Loucy (cell line): ENCODE results near the gene HOXA5.

Experiments used
- H2AFZ ChIP-seq: fragments of 200-600 bp; sonication (generic); 2 replicates; pipeline ENCODE4 v1.6.0; 2016; ENCODE audit warnings: antibody characterized with exemption, mild to moderate bottlenecking, low read length, moderate library complexity
- H3F3A ChIP-seq: fragments of 200-600 bp; 2 replicates; pipeline ENCODE4 v1.6.0; 2016; ENCODE audit warnings: antibody characterized with exemption, low read depth, mild to moderate bottlenecking
- H3K27me3 ChIP-seq: fragments of 200-600 bp; sonication (generic); 2 replicates; pipeline ENCODE4 v1.6.1; 2014; ENCODE audit warnings: low read length, mild to moderate bottlenecking; ENCODE audit not compliant: insufficient read depth, poor library complexity, severe bottlenecking
- H3K36me3 ChIP-seq: fragments of 200-600 bp; sonication (generic); 2 replicates; pipeline ENCODE4 v1.6.1; 2016; ENCODE audit warnings: low read length; ENCODE audit not compliant: insufficient read depth
- H3K4me1 ChIP-seq: fragments of 200-600 bp; sonication (generic); 2 replicates; pipeline ENCODE4 v1.5.1; 2014; ENCODE audit warnings: low read length, mild to moderate bottlenecking; ENCODE audit not compliant: insufficient read depth, poor library complexity, severe bottlenecking
- H3K4me2 ChIP-seq: fragments of 200-600 bp; sonication (generic); 2 replicates; pipeline ENCODE4 v1.6.0; 2014; ENCODE audit warnings: antibody characterized with exemption, low read length, low read depth, mild to moderate bottlenecking; ENCODE audit not compliant: poor library complexity, severe bottlenecking
- H3K4me3 ChIP-seq: fragments of 200-600 bp; sonication (generic); 2 replicates; pipeline ENCODE4 v1.5.1; 2014; ENCODE audit warnings: low read length, mild to moderate bottlenecking, mixed read lengths; ENCODE audit not compliant: poor library complexity, severe bottlenecking
- H3K79me2 ChIP-seq: fragments of 200-600 bp; sonication (generic); 2 replicates; pipeline ENCODE4 v1.6.1; 2014; ENCODE audit warnings: low read length; ENCODE audit not compliant: insufficient read depth
- H3K9ac ChIP-seq: fragments of 200-600 bp; sonication (generic); 2 replicates; pipeline ENCODE4 v1.6.0; 2014; ENCODE audit warnings: mild to moderate bottlenecking, low read depth, low read length, moderate library complexity; ENCODE audit not compliant: poor library complexity, severe bottlenecking
- H3K9me2 ChIP-seq: fragments of 200-600 bp; sonication (generic); replicated peaks from 2 replicates; pipeline ENCODE4 v1.6.1; 2016; ENCODE audit warnings: low read depth, low read length, mixed read lengths
- H3K9me3 ChIP-seq: fragments of 200-600 bp; sonication (generic); 2 replicates; pipeline ENCODE4 v1.6.1; 2014; ENCODE audit warnings: mild to moderate bottlenecking, antibody characterized with exemption, low read length, low read depth; ENCODE audit not compliant: insufficient read depth
- H4K20me1 ChIP-seq: fragments of 200-600 bp; sonication (generic); 2 replicates; pipeline ENCODE4 v1.6.0; 2014; ENCODE audit warnings: antibody characterized with exemption, low read length, mild to moderate bottlenecking; ENCODE audit not compliant: insufficient read depth, poor library complexity, severe bottlenecking
- CTCF ChIP-seq: fragments of 200-600 bp; sonication (generic); conservative IDR thresholded peaks from 2 replicates; pipeline ENCODE4 v1.5.1; 2014; ENCODE audit warnings: mild to moderate bottlenecking, antibody characterized with exemption, low read length
- EZH2phosphoT487 ChIP-seq: fragments of 200-600 bp; IDR thresholded peaks from 2 replicates; pipeline ENCODE4 v1.6.1; 2018; ENCODE audit warnings: antibody characterized with exemption, mild to moderate bottlenecking, moderate library complexity, borderline replicate concordance

The HOXA5 gene

GRCh38 chr7:27143023-27143949 is at the start of gene HOXA5:
Gene HOXA5, minus strand, starts transcription at chr7:27143681. Its CDS starts 74 bp downstream, at chr7:27143607.
- TF ChIP-seq EZH2phosphoT487, result no peak
- peak; percentile 73 for TF ChIP-seq CTCF
- no peaks in the 10 kb centered on the region for H3K9me3 ChIP-seq
- H3K4me2 ChIP-seq, result peak within 1 kb of the TSS; percentile 91
- H3K36me3 ChIP-seq, result peaks cover 82% of the 10 kb centered on the region
- peaks cover 58% of the 10 kb centered on the region for H3K4me1 ChIP-seq
- no peaks in the 10 kb centered on the region for H3K9me2 ChIP-seq
- no peak within 1 kb of the TSS for H2AFZ ChIP-seq
- peak within 1 kb of the TSS; percentile 94 for H3K4me3 ChIP-seq
- peaks cover 100% of the 10 kb centered on the region for H3K79me2 ChIP-seq
- peaks cover 4% of the 10 kb centered on the region for H3F3A ChIP-seq
- H4K20me1 ChIP-seq, result peaks cover 95% of the 10 kb centered on the region
- peak within 1 kb of the TSS; percentile 99 for H3K9ac ChIP-seq
- H3K27me3 ChIP-seq, result no peaks in the 10 kb centered on the region

- Histone ChIP-seq H3K9me2 (no peaks in the 10 kb centered on the region), H3K79me2 (peaks cover 100% of the 10 kb centered on the region), H3K9me3 (no peaks in the 10 kb centered on the region), H3K27me3 (peaks cover 20% of the 10 kb centered on the region), H4K20me1 (peaks cover 53% of the 10 kb centered on the region), H3K4me2 (peak overlapping the region; percentile 98), H3F3A (0 out of 2 replicates have a peak, but pooled peaks cover 4% of the 10 kb centered on the region), H3K4me3 (peak overlapping the region; percentile 91), H3K36me3 (peaks cover 11% of the 10 kb centered on the region), H3K9ac (peak overlapping the region; percentile 99), H3K4me1 (peaks cover 50% of the 10 kb centered on the region), H2AFZ (no peak overlapping the region)
- TF ChIP-seq CTCF (no peak), EZH2phosphoT487 (no peak)
Measured at GRCh38 chr7:27192546-27193334, 49.3 kb upstream of the HOXA5 start.

GRCh38 chr7:27191833-27192545 is 48.5 kb upstream of the HOXA5 start:
- Histone ChIP-seq H3K9me3 (no peaks in the 10 kb centered on the region), H3K4me3 (peak overlapping the region; percentile 91), H3K4me2 (peak overlapping the region; percentile 98), H3K4me1 (peaks cover 53% of the 10 kb centered on the region), H3K36me3 (peaks cover 11% of the 10 kb centered on the region), H3K9ac (peak overlapping the region; percentile 99), H3F3A (0 out of 2 replicates have a peak, but pooled peaks cover 4% of the 10 kb centered on the region), H3K79me2 (peaks cover 100% of the 10 kb centered on the region), H3K27me3 (peaks cover 25% of the 10 kb centered on the region), H4K20me1 (peaks cover 50% of the 10 kb centered on the region), H3K9me2 (no peaks in the 10 kb centered on the region), H2AFZ (no peak overlapping the region)
- no peak for TF ChIP-seq CTCF
- no peak for TF ChIP-seq EZH2phosphoT487
